Panc1 (cell line): ENCODE measurements around the gene RHOH. TPM values are rescaled to one million over a fixed set of nuclear protein-coding genes. Genes with fewer than 3 reads are reported as not detected.

ENCODE experiments used
- ATAC-seq: fragments of 200-7000 bp; cut with Tn5 transposase; 2 replicates; pipeline ENCODE4 v1.9.1; 2020; ENCODE audit warnings: mild to moderate bottlenecking, moderate library complexity
- BruUV-seq: library from RNA; stranded (reverse); fragments of 400-500 nt; replicated peaks from 2 replicates; lab custom pipeline; 2021; lab: Mats Ljungman, UMichigan
- CTCF ChIA-PET: fragments of 300-600 bp; sonication (Branson Sonifier 250); formaldehyde crosslinking; loops from one replicate; lab custom pipeline; 2022; ENCODE audit warnings: antibody characterized with exemption; lab: Charles Lee
- POLR2A ChIA-PET: fragments of 300-600 bp; sonication (Branson Sonifier 250); formaldehyde crosslinking; loops from one replicate; lab custom pipeline; 2022; ENCODE audit warnings: antibody characterized with exemption; lab: Charles Lee
- DNase-seq: peaks from one replicate; pipeline ENCODE4 v3.0.0-alpha.2; 2010; ENCODE audit warnings: low read depth, low spot score
- H3K27ac ChIP-seq: 2 replicates; pipeline ENCODE4 v1.5.1; 2011; ENCODE audit warnings: mild to moderate bottlenecking, low read length, inconsistent platforms
- H3K27me3 ChIP-seq: fragments of 200-500 bp; sonication (Bioruptor generic); 2 replicates; pipeline ENCODE4 v1.6.0; 2014; ENCODE audit warnings: low read length, inconsistent platforms; ENCODE audit not compliant: control insufficient read depth, insufficient read depth
- H3K36me3 ChIP-seq: fragments of 200-500 bp; sonication (Bioruptor generic); 2 replicates; pipeline ENCODE4 v1.5.1; 2014; ENCODE audit warnings: inconsistent platforms, mild to moderate bottlenecking, low read length, moderate library complexity; ENCODE audit not compliant: control insufficient read depth, insufficient read depth
- H3K4me1 ChIP-seq: 2 replicates; pipeline ENCODE4 v1.5.1; 2011; ENCODE audit warnings: inconsistent platforms, mild to moderate bottlenecking, low read length, moderate library complexity; ENCODE audit not compliant: control insufficient read depth, insufficient read depth
- H3K4me3 ChIP-seq, 2 experiments: 2 replicates each; pipeline ENCODE4 v1.5.1; 2011 to 2012; ENCODE audit warnings: low read depth in 2 of 2, low read length in 2 of 2, mild to moderate bottlenecking in 2 of 2, inconsistent platforms in 1 of 2, moderate library complexity in 1 of 2
- H3K9me3 ChIP-seq: fragments of 200-500 bp; sonication (Bioruptor generic); 2 replicates; pipeline ENCODE4 v1.5.1; 2014; ENCODE audit warnings: low read depth, mild to moderate bottlenecking, inconsistent platforms, low read length, moderate library complexity; ENCODE audit not compliant: control insufficient read depth, insufficient read depth
- CTCF ChIP-seq: fragments of 450-650 bp; IDR thresholded peaks from 2 replicates; pipeline ENCODE4 v1.5.1; 2017; ENCODE audit warnings: mild to moderate bottlenecking
- POLR2AphosphoS5 ChIP-seq: IDR thresholded peaks from 2 replicates; pipeline ENCODE4 v1.6.1; 2012; ENCODE audit warnings: mild to moderate bottlenecking, low read depth, low read length, moderate library complexity
- SIN3A ChIP-seq: IDR thresholded peaks from 2 replicates; pipeline ENCODE4 v1.6.1; 2012; ENCODE audit warnings: low read depth, mild to moderate bottlenecking, low read length, moderate library complexity, borderline replicate concordance; ENCODE audit not compliant: insufficient read depth
- TCF7L2 ChIP-seq: IDR thresholded peaks from 2 replicates; pipeline ENCODE4 v1.6.1; 2011; ENCODE audit warnings: mild to moderate bottlenecking, low read depth, low read length, inconsistent platforms
- in situ Hi-C: cut with HindIII; loops from 2 replicates; pipeline ENCODE4 v1.10.0; 2016; ENCODE audit warnings: low sequenced_read_pairs, low pct_unique_long_range_greater_than_20kb
- intact Hi-C: fragments of 100-400 bp; cut with micrococcal nuclease; formaldehyde crosslinking; loops from one replicate; pipeline ENCODE4 v1.10.0; 2022; ENCODE audit not compliant: unreplicated experiment
- total RNA-seq: library from RNA; stranded (reverse); gene quantifications from one replicate; pipeline ENCODE4 v1.2.1, GENCODE V29; 2021; ENCODE audit not compliant: unreplicated experiment
- TF ChIP-seq, protein P1 (sequence below), 2 experiments: IDR thresholded peaks; 2 replicates each; pipeline ENCODE4 v1.6.1; 2011 to 2012; ENCODE audit warnings: low read depth in 2 of 2, control low read depth in 1 of 2, low read length in 1 of 2, mild to moderate bottlenecking in 1 of 2, moderate library complexity in 1 of 2; ENCODE audit not compliant: insufficient read depth in 1 of 2

The RHOH gene
- total RNA-seq, 1 experiment from 2014 or later, result 1.2 TPM

DNA sequence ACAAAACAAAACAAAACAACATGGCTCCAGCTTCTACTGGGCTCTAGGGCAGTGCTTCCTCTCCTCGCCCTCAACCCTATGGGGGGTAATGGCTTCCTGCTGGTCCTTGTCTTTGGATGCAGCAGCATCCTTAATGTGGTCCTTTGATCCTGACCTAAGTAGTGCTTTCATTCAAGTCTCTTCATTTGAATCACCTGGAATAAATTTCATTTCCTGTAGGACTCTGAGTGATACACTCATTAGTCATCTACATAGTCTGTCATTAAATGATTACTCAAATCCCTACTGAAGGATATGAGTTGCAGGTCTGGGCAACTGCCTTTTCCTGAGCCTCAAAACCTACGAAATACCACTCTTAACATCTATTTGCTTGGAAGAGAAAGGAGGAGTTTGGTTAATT is 54.5 kb downstream of the RHOH start:
- Histone ChIP-seq H3K4me1 (peaks cover 25% of the 10 kb centered on the region), H3K9me3 (peaks cover 3% of the 10 kb centered on the region; the same call in 1 of the 2 replicates), H3K27ac (peak overlapping the region; percentile 69), H3K36me3 (no peaks in the 10 kb centered on the region), H3K27me3 (no peaks in the 10 kb centered on the region), H3K4me3 (no peak overlapping the region)
- CTCF ChIA-PET, result no interaction called here
- no TSS peak for BruUV-seq
- intact Hi-C loops, result loop anchor here (10.0 kb wide), 1 partner anchor 77 kb away; no protein-coding TSS in a partner anchor
- in situ Hi-C loops, result no loop called here
- no peak for TF ChIP-seq CTCF
- TF ChIP-seq, protein P1, sequence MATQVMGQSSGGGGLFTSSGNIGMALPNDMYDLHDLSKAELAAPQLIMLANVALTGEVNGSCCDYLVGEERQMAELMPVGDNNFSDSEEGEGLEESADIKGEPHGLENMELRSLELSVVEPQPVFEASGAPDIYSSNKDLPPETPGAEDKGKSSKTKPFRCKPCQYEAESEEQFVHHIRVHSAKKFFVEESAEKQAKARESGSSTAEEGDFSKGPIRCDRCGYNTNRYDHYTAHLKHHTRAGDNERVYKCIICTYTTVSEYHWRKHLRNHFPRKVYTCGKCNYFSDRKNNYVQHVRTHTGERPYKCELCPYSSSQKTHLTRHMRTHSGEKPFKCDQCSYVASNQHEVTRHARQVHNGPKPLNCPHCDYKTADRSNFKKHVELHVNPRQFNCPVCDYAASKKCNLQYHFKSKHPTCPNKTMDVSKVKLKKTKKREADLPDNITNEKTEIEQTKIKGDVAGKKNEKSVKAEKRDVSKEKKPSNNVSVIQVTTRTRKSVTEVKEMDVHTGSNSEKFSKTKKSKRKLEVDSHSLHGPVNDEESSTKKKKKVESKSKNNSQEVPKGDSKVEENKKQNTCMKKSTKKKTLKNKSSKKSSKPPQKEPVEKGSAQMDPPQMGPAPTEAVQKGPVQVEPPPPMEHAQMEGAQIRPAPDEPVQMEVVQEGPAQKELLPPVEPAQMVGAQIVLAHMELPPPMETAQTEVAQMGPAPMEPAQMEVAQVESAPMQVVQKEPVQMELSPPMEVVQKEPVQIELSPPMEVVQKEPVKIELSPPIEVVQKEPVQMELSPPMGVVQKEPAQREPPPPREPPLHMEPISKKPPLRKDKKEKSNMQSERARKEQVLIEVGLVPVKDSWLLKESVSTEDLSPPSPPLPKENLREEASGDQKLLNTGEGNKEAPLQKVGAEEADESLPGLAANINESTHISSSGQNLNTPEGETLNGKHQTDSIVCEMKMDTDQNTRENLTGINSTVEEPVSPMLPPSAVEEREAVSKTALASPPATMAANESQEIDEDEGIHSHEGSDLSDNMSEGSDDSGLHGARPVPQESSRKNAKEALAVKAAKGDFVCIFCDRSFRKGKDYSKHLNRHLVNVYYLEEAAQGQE (IDR thresholded peaks at IDR 0.05; ENCODE audit: insufficient read depth in 1 of 2, low read depth in 2 of 2, low read length in 1 of 2), result no peak
- TF ChIP-seq TCF7L2, result no peak
- no peak for TF ChIP-seq POLR2AphosphoS5
- no peak for DNase-seq
- POLR2A ChIA-PET, result no interaction called here
- ATAC-seq, result no peak

DNA sequence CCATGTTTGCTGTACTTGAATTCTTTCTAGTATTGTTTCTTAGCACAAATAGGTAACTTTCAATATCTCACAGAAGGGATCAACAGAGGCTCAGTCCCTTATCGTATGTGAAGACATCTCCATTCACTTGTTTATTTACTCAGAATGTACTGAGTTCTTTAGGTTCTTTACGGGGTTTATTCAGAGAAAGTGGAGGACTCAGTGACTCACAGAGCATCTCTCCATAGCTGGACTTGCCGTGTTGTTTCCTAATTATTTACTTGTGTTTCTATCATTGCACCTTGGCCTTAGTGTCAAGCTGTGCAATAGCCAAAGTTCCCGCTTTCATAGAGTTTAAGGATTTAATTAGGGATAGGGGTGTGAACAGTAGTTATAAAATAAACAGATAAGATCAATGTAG is 57.1 kb downstream of the RHOH start:
- peaks cover 3% of the 10 kb centered on the region; the same call in 1 of the 2 replicates for H3K9me3 ChIP-seq
- ATAC-seq (no peak), DNase-seq (no peak)
- no peaks in the 10 kb centered on the region for H3K27me3 ChIP-seq
- ChIA-PET CTCF (interaction anchor here (0.9 kb wide), 1 partner anchor 19 kb away, joined by 3 read pairs; no protein-coding TSS in a partner anchor), POLR2A (interaction anchor here (0.6 kb wide), 1 partner anchor 539 kb away, joined by 6 read pairs; no protein-coding TSS in a partner anchor)
- H3K36me3 ChIP-seq, result no peaks in the 10 kb centered on the region
- intact Hi-C loops, result loop anchor here (10.0 kb wide), 1 partner anchor 79 kb away; no protein-coding TSS in a partner anchor
- peaks cover 32% of the 10 kb centered on the region for H3K4me1 ChIP-seq
- no peak overlapping the region for H3K4me3 ChIP-seq
- peak overlapping the region; percentile 93 for H3K27ac ChIP-seq
- BruUV-seq, result no TSS peak
- in situ Hi-C loops, result no loop called here
- TF ChIP-seq TCF7L2 (no peak), CTCF (no peak), SIN3A (no peak), POLR2AphosphoS5 (no peak)
- TF ChIP-seq, protein P1 (IDR thresholded peaks at IDR 0.05; ENCODE audit: insufficient read depth in 1 of 2, low read depth in 2 of 2, low read length in 1 of 2), result no peak
